Measurements from ENCODE around the gene SLAMF7.
"Not testable (repeated sequence)": the region's sequence is repeated elsewhere in the genome, so short reads cannot be mapped to it uniquely, and the experiment has no call there.

SLAMF7 gene

GRCh38 chr1:160711602-160712311 is 27.3 kb upstream of the SLAMF7 start, which contains the start of gene CD48:
CD48 (minus strand) TSS chr1:160711822; CDS start chr1:160711763, 59 bp downstream.
- peaks cover 2% of the 10 kb centered on the region for H3K27me3 ChIP-seq (ENCODE audit: insufficient read depth, low read length)
- H3K36me3 ChIP-seq (ENCODE audit: insufficient read depth, low read length), result no peaks in the 10 kb centered on the region
- no peak within 1 kb of the TSS for H3K4me3 ChIP-seq (ENCODE audit: low read length)
- no peaks in the 10 kb centered on the region for H3K9me3 ChIP-seq (ENCODE audit: low read length)
- H3K4me1 ChIP-seq (ENCODE audit: insufficient read depth, low read length), result no peaks in the 10 kb centered on the region
- no peak within 1 kb of the TSS for H2AFZ ChIP-seq (ENCODE audit: low read depth, low read length)

GRCh38 chr1:160712525-160713080 is 26.4 kb upstream of the SLAMF7 start:
- not testable (repeated sequence) for H3K36me3 ChIP-seq (ENCODE audit: insufficient read depth, low read length); H3K9me3 ChIP-seq (ENCODE audit: low read length); H3K27me3 ChIP-seq (ENCODE audit: insufficient read depth, low read length); H3K4me1 ChIP-seq (ENCODE audit: insufficient read depth, low read length); H2AFZ ChIP-seq (ENCODE audit: low read depth, low read length); H3K4me3 ChIP-seq (ENCODE audit: low read length)

GRCh38 chr1:160713161-160713560 is 25.9 kb upstream of the SLAMF7 start:
- no peak overlapping the region for H3K4me3 ChIP-seq (ENCODE audit: low read length)
- H3K36me3 ChIP-seq (ENCODE audit: insufficient read depth, low read length), result no peaks in the 10 kb centered on the region
- H3K9me3 ChIP-seq (ENCODE audit: low read length), result no peaks in the 10 kb centered on the region
- no peak overlapping the region for H2AFZ ChIP-seq (ENCODE audit: low read depth, low read length)
- no peaks in the 10 kb centered on the region for H3K4me1 ChIP-seq (ENCODE audit: insufficient read depth, low read length)
- peaks cover 3% of the 10 kb centered on the region for H3K27me3 ChIP-seq (ENCODE audit: insufficient read depth, low read length)

GRCh38 chr1:160714034-160714648 is 24.9 kb upstream of the SLAMF7 start:
- not testable (repeated sequence) for H3K4me3 ChIP-seq (ENCODE audit: low read length); H3K27me3 ChIP-seq (ENCODE audit: insufficient read depth, low read length); H3K4me1 ChIP-seq (ENCODE audit: insufficient read depth, low read length); H3K9me3 ChIP-seq (ENCODE audit: low read length); H3K36me3 ChIP-seq (ENCODE audit: insufficient read depth, low read length); H2AFZ ChIP-seq (ENCODE audit: low read depth, low read length)

GRCh38 chr1:160716013-160716412 is 23.0 kb upstream of the SLAMF7 start:
- Histone ChIP-seq H3K4me1 (ENCODE audit: insufficient read depth, low read length) (no peaks in the 10 kb centered on the region), H3K4me3 (ENCODE audit: low read length) (no peak overlapping the region), H3K9me3 (ENCODE audit: low read length) (no peaks in the 10 kb centered on the region), H2AFZ (ENCODE audit: low read depth, low read length) (no peak overlapping the region), H3K27me3 (ENCODE audit: insufficient read depth, low read length) (peaks cover 3% of the 10 kb centered on the region), H3K36me3 (ENCODE audit: insufficient read depth, low read length) (no peaks in the 10 kb centered on the region)

- H3K9me3 ChIP-seq (ENCODE audit: low read length), result no peaks in the 10 kb centered on the region
- H3K4me1 ChIP-seq (ENCODE audit: insufficient read depth, low read length), result no peaks in the 10 kb centered on the region
- H3K4me3 ChIP-seq (ENCODE audit: low read length), result no peak overlapping the region
- no peaks in the 10 kb centered on the region for H3K36me3 ChIP-seq (ENCODE audit: insufficient read depth, low read length)
- H3K27me3 ChIP-seq (ENCODE audit: insufficient read depth, low read length), result peaks cover 3% of the 10 kb centered on the region
- no peak overlapping the region for H2AFZ ChIP-seq (ENCODE audit: low read depth, low read length)
These were observed 21.7 kb upstream of the SLAMF7 start for GRCh38 chr1:160717306-160717705.

GRCh38 chr1:160718210-160718609 is 20.8 kb upstream of the SLAMF7 start:
- Histone ChIP-seq H3K36me3 (ENCODE audit: insufficient read depth, low read length) (no peaks in the 10 kb centered on the region), H3K9me3 (ENCODE audit: low read length) (no peaks in the 10 kb centered on the region), H3K4me1 (ENCODE audit: insufficient read depth, low read length) (no peaks in the 10 kb centered on the region), H2AFZ (ENCODE audit: low read depth, low read length) (no peak overlapping the region), H3K27me3 (ENCODE audit: insufficient read depth, low read length) (peaks cover 3% of the 10 kb centered on the region), H3K4me3 (ENCODE audit: low read length) (no peak overlapping the region)

GRCh38 chr1:160720356-160721085 is 18.5 kb upstream of the SLAMF7 start:
- Histone ChIP-seq H3K36me3 (ENCODE audit: insufficient read depth, low read length) (no peaks in the 10 kb centered on the region), H3K4me1 (ENCODE audit: insufficient read depth, low read length) (no peaks in the 10 kb centered on the region), H3K4me3 (ENCODE audit: low read length) (no peak overlapping the region), H2AFZ (ENCODE audit: low read depth, low read length) (no peak overlapping the region), H3K9me3 (ENCODE audit: low read length) (no peaks in the 10 kb centered on the region), H3K27me3 (ENCODE audit: insufficient read depth, low read length) (peaks cover 3% of the 10 kb centered on the region)

GRCh38 chr1:160721473-160721872 is 17.6 kb upstream of the SLAMF7 start:
- Histone ChIP-seq H3K36me3 (ENCODE audit: insufficient read depth, low read length) (no peaks in the 10 kb centered on the region), H3K27me3 (ENCODE audit: insufficient read depth, low read length) (peaks cover 3% of the 10 kb centered on the region), H2AFZ (ENCODE audit: low read depth, low read length) (no peak overlapping the region)

GRCh38 chr1:160722726-160723125 is 16.3 kb upstream of the SLAMF7 start:
- Histone ChIP-seq H2AFZ (ENCODE audit: low read depth, low read length) (no peak overlapping the region), H3K4me1 (ENCODE audit: insufficient read depth, low read length) (no peaks in the 10 kb centered on the region)

More at GRCh38 chr1:160721473-160721872, 17.6 kb upstream of the SLAMF7 start:
- no peaks in the 10 kb centered on the region for H3K9me3 ChIP-seq (ENCODE audit: low read length)
- no peaks in the 10 kb centered on the region for H3K4me1 ChIP-seq (ENCODE audit: insufficient read depth, low read length)
- H3K4me3 ChIP-seq (ENCODE audit: low read length), result no peak overlapping the region

GRCh38 chr1:160723332-160723731 is 15.7 kb upstream of the SLAMF7 start:
- no peak overlapping the region for H2AFZ ChIP-seq (ENCODE audit: low read depth, low read length)
- no peaks in the 10 kb centered on the region for H3K36me3 ChIP-seq (ENCODE audit: insufficient read depth, low read length)
- no peaks in the 10 kb centered on the region for H3K9me3 ChIP-seq (ENCODE audit: low read length)
- no peak overlapping the region for H3K4me3 ChIP-seq (ENCODE audit: low read length)
- no peaks in the 10 kb centered on the region for H3K4me1 ChIP-seq (ENCODE audit: insufficient read depth, low read length)
- H3K27me3 ChIP-seq (ENCODE audit: insufficient read depth, low read length), result no peaks in the 10 kb centered on the region

More at GRCh38 chr1:160722726-160723125, 16.3 kb upstream of the SLAMF7 start:
- Histone ChIP-seq H3K9me3 (ENCODE audit: low read length) (no peaks in the 10 kb centered on the region), H3K36me3 (ENCODE audit: insufficient read depth, low read length) (no peaks in the 10 kb centered on the region), H3K27me3 (ENCODE audit: insufficient read depth, low read length) (no peaks in the 10 kb centered on the region), H3K4me3 (ENCODE audit: low read length) (no peak overlapping the region)

- Histone ChIP-seq H3K36me3 (ENCODE audit: insufficient read depth, low read length) (no peaks in the 10 kb centered on the region), H3K9me3 (ENCODE audit: low read length) (no peaks in the 10 kb centered on the region), H3K4me1 (ENCODE audit: insufficient read depth, low read length) (no peaks in the 10 kb centered on the region), H2AFZ (ENCODE audit: low read depth, low read length) (no peak overlapping the region), H3K4me3 (ENCODE audit: low read length) (no peak overlapping the region), H3K27me3 (ENCODE audit: insufficient read depth, low read length) (no peaks in the 10 kb centered on the region)
These were observed 14.4 kb upstream of the SLAMF7 start for GRCh38 chr1:160724465-160725242.
